ENCODE data around the gene TBATA.

TBATA gene

DNA sequence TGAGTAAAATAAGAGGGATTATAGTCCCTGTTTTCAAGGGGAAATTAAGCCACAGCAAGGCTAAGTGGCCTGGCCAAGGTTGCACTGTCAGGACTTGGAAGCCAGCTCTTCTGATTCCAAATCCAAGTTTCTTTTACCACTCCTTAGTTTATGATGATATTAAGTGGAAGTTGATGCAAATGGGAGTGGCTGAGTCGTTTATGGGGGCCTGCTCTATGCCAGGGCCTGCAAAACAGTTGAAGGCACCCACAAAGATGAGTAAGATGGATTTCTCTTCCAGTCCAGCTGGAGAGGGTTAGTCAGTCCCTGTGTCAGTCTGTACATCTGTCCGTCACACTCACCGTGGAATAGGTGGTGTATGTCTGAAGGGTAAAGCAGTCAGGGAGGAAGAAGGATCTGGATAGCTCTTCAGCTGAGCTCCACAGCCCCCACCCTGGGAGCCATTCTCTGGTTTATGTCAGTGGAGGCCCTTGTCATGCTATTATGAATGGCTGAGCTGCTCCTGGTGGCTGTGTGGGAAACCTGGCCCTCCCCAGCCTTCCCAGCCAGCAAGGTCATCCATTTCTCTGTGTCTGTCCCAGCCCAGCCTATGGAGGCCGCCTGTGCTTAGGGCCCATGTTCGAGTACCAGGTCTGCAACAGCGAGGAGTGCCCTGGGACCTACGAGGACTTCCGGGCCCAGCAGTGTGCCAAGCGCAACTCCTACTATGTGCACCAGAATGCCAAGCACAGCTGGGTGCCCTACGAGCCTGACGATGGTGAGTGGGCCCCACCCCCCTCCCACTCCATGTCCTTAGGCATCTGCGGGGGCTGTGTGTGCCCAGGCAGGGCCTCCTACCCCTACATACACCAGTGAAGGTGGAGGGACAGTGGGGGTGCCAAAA lies 44.5 kb downstream of the TBATA start:
- DNase-seq = no peak

DNA sequence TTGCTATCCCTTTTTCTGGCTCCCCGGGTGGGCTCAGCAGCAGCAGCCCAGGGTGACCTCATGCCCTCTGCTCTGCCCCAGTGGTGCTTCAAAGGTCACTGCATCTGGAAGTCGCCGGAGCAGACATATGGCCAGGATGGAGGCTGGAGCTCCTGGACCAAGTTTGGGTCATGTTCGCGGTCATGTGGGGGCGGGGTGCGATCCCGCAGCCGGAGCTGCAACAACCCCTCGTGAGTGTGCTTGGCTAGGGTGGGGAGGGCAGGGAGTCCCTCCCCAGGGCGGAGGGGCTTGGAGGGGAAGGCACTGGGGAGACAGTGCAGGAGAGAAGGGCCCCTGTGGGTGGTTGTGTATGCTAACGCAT lies 46.4 kb downstream of the TBATA start:
- DNase-seq = no peak

GRCh38 chr10:70738006-70738760 lies 47.0 kb downstream of the TBATA start:
- no peak for DNase-seq

DNA sequence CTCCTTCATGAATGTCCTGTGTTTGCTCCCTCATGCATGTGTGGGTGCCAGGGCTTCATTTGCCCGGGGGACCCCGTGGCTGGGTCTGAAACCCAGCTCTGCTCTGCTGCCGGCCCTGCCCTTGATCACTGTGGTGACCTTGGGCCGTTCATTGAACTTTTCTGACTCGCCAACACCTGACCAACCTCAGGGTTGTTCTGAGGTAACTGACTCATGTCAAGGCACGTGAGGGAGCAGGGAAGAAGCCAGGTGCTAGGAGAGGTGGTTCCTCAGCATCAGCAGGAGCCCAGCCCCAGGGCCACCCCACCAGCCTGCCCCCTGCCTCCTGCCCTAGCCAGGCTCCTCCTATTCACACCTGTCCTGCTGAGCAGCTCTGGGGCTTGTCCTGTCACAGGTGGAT lies 47.9 kb downstream of the TBATA start:
- no peak for DNase-seq

DNA sequence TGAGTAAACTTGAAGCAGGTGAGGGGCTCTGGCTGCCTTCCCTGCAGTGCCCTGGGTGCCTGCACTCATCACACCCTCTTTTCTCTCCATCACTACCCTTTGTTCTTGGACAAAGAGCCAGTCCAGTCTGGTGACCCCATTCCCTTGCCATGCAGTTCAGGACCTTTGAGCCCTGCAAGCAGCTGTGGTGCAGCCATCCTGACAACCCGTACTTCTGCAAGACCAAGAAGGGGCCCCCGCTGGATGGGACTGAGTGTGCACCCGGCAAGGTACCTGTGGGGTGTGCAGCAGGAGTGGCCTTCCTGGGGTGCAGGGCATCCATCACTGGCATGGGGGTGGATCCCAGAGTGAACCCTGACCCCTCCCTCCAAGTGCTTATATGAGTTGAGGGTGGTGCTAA lies 48.7 kb downstream of the TBATA start:
- DNase-seq = no peak

- no peak for DNase-seq
Measured at GRCh38 chr10:70735161-70735560, 50.0 kb downstream of the TBATA start.

DNA sequence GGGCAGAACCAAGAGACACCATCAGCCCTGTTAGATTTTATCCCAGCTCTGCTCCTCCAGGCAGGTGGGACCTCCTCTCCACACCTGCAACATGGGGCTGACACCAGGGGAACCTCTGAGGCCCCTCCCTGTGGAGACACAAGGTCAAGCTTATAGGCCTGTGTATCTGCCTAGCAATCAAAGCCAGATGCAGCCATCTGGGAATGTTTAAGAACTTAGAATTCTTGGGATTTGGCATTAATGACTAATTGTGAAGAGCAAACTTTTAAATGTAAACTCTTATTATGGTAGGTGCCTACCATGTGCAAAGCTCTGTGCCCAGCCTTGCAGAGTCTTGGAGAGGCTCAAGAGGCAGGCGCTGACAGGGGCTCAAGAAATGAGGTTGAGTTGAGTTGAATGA lies 52.1 kb downstream of the TBATA start:
- no peak for DNase-seq

GRCh38 chr10:70732569-70732968 lies 52.6 kb downstream of the TBATA start:
- DNase-seq = no peak

DNA sequence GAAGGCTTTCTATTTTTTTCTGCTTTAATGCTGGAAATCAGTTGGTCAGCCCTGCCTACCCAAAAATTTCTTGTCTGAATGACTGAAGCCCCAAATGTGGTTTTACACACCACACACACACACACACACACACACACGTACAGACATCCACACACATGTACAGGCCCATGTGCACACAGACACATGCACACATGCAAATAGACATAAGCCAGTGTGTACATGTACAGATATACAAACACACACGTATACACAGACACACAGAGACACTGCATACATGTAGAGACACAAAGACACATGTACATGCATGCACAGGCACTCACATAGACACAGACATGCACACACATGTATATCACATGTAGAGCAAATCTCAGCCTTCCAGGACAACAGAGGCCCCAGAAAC lies 54.2 kb downstream of the TBATA start:
- DNase-seq = no peak

DNA sequence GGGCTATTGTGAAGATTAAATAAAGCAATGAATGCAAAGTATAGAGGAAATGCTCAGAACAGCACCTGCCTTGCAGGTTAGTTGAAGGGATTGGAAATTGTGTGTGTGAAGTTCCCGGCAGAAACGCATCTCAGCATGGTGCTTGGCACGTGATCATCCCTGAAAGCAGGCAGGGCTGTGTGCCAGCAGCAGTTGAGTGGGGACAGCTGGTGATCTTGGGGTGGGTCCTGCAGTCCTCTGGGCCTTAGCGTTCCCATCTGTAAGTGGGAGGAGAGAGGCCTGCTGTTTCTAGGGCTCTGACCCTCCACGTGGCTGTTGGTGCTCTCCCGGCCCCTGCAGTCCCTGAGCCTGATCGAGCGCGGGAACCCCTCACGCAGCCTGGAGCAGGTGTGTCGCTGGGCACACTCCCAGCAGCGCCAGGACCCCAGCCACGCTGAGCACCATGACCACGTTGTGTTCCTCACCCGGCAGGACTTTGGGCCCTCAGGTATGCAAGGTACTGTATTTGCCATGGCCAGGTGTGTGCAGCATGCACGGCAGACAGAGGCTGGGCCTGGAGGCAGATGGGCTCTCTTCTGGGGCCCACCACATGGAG lies 55.3 kb downstream of the TBATA start:
- DNase-seq = no peak

DNA sequence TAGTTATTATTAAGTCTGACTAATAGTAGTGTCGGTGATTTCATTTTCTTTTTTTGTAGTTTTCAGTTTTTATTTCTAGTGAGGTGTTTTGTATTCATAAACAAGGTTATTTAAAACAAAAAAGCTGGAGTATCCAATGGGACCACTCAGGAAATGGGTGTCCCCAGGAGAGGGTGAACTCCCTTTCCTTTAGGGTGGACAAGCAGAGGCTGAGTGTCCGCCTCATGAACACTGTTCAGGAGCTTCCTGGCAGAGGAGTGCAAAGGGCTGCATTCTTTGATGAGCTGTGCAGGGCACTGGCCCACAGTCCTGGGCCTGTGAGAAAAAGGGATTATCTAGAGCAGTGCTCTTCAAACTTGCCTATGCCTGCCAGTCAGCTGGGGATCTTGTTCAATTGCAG lies 56.8 kb downstream of the TBATA start:
- no peak for DNase-seq

DNA sequence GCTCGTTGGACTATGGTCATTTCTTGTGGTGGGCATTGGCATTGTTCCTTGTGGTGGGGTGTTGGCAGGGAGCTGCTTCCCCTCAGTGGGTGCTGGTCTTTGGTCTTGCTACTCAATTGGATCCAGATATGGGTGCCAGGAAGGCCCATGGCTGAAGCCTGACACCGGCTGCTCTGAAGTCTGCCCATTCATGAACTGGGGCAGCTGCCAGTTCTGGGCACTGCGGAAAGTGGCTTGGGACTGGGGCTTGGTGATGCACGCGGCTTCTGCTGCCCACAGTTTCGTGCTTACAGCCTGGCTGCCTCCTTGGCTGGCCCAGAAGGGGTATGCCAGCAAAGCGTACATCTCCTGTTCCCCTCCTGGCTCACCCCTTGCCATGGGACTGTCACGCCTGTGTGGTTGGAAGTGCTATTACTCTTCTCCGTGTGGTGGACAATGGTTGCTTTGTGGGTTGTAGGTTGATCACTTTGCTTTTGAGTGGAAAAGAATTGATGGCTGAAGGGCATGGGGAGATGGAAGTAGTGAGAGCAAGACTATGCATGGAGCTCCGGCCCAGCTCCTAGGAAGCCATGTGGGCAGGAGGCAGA lies 58.2 kb downstream of the TBATA start:
- no peak for DNase-seq

- no peak for DNase-seq
Measured at GRCh38 chr10:70723771-70724170, 61.4 kb downstream of the TBATA start.

DNA sequence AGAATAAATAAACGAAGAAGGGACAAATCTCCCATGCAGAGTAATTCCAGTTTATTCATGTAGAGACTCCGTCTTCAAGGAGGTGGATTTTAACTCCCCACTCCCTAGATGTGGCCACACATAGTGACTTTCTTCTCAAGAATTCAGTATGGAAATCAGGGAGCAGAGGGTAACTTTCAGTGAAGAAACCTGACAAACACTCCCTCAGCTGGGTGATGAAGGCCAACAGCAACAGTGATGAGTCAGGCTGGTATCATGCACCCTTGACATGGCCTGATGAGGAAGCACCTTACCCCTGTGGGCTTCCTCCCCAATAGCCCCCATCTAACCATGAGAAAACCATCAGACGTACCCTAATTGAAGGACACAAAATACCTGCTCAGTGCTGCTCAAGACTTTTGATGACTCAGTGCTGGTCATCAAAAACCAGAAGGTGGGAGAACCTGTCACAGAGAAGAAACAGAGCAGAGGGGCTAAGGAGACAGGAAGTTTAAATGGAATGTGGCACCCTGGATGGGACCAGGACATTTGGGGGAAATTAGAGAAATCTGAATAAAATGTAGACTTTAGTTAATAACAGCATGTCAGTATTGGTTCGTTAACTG lies 62.3 kb downstream of the TBATA start:
- DNase-seq = no peak

Measured in activated T-cell treated with anti-CD3 and anti-CD28 coated beads, Interleukin-2, amount 50 U/mL, for 48 hours (primary cell).